Measurements from ENCODE around the gene ZNFX1.
"Not testable (repeated sequence)": the region's sequence is repeated elsewhere in the genome, so short reads cannot be mapped to it uniquely, and the experiment has no call there.

ZNFX1 gene

GRCh38 chr20:49278036-49278817, at the start of gene ZNFX1:
Gene ZNFX1 (minus strand): TSS chr20:49278057. CDS start chr20:49275839, 2,218 bp downstream.
- peak; percentile 93 for DNase-seq

GRCh38 chr20:49326026-49326425, 48.2 kb upstream of the ZNFX1 start:
- DNase-seq, result no peak

GRCh38 chr20:49324306-49324705, 46.4 kb upstream of the ZNFX1 start:
- DNase-seq, result no peak

- DNase-seq, result no peak
Measured at GRCh38 chr20:49323622-49324238, 45.9 kb upstream of the ZNFX1 start.

GRCh38 chr20:49320460-49320859, 42.6 kb upstream of the ZNFX1 start:
- DNase-seq, result no peak

GRCh38 chr20:49319208-49319809, 41.5 kb upstream of the ZNFX1 start:
- DNase-seq, result no peak

- DNase-seq, result no peak
Measured at GRCh38 chr20:49318430-49319207, 40.8 kb upstream of the ZNFX1 start.

GRCh38 chr20:49318091-49318429, 40.2 kb upstream of the ZNFX1 start:
- DNase-seq, result no peak

GRCh38 chr20:49316704-49317103, 38.8 kb upstream of the ZNFX1 start:
- no peak for DNase-seq

GRCh38 chr20:49315580-49315979, 37.7 kb upstream of the ZNFX1 start:
- DNase-seq, result no peak

GRCh38 chr20:49314052-49314451, 36.2 kb upstream of the ZNFX1 start:
- not testable (repeated sequence) for DNase-seq

GRCh38 chr20:49313283-49313682, 35.4 kb upstream of the ZNFX1 start:
- DNase-seq, result no peak

GRCh38 chr20:49312661-49313060, 34.8 kb upstream of the ZNFX1 start:
- no peak for DNase-seq

- no peak for DNase-seq
Measured at GRCh38 chr20:49310705-49311104, 32.8 kb upstream of the ZNFX1 start.

GRCh38 chr20:49308875-49309274, 31.0 kb upstream of the ZNFX1 start:
- no peak for DNase-seq

GRCh38 chr20:49306903-49307620, 29.2 kb upstream of the ZNFX1 start:
- DNase-seq, result no peak

- no peak for DNase-seq
Measured at GRCh38 chr20:49303065-49303552, 25.3 kb upstream of the ZNFX1 start.

GRCh38 chr20:49297605-49298530, 20.0 kb upstream of the ZNFX1 start:
- no peak for DNase-seq

GRCh38 chr20:49294002-49294654, 16.3 kb upstream of the ZNFX1 start:
- DNase-seq, result not testable (repeated sequence)

GRCh38 chr20:49293122-49293521, 15.3 kb upstream of the ZNFX1 start:
- DNase-seq, result no peak

GRCh38 chr20:49292010-49292409, 14.2 kb upstream of the ZNFX1 start:
- no peak for DNase-seq
